ENCODE results near the gene PRR35. TPM values are rescaled to one million over a fixed set of nuclear protein-coding genes. Genes with fewer than 3 reads are reported as not detected.

The PRR35 gene
- total RNA-seq, 4 donors from 2014 or later = not detected

- DNase-seq = peak; percentile 97 to 98
- H3K27ac ChIP-seq = peak overlapping the region; percentile 89 to 97 (median 92)
- H3K36me3 ChIP-seq = no peaks in the 10 kb centered on the region
- H3K4me1 ChIP-seq = peaks cover 42 to 56% of the 10 kb centered on the region in 2 donors
- no peaks in the 10 kb centered on the region for H3K27me3 ChIP-seq
- 1% methylated on average over 14 to 20 of the region's 107 CpGs for WGBS, 2 donors
- peak in 1 of 2 donors; percentile 87 for TF ChIP-seq POLR2A (IDR thresholded peaks at IDR 0.05)
- TF ChIP-seq CTCF (IDR thresholded peaks at IDR 0.05) = peak in 2 of 6 experiments; percentile 7 to 9
- H3K9me3 ChIP-seq = no peaks in the 10 kb centered on the region
- intact Hi-C loops (cut with DNase I) = no loop called here
- H3K4me3 ChIP-seq (replicated peaks in 1 of 3) = peak overlapping the region; percentile 20 to 98 (median 57)
Observed at GRCh38 chr16:588889-589657, 28.9 kb downstream of the PRR35 start.

- peaks cover 45 to 61% of the 10 kb centered on the region in 2 donors for H3K4me1 ChIP-seq
Observed at GRCh38 chr16:589658-590187, 29.5 kb downstream of the PRR35 start, which contains the start of gene RAB40C. RAB40C (plus strand) TSS chr16:590066; CDS start chr16:590292, 226 bp downstream.

GRCh38 chr16:590188-590814 lies 30.1 kb downstream of the PRR35 start:
- Histone ChIP-seq H3K27me3 (no peaks in the 10 kb centered on the region), H3K9me3 (no peaks in the 10 kb centered on the region), H3K4me3 (replicated peaks in 1 of 3) (peak overlapping the region; percentile 85 to 95 (median 94)), H3K4me1 (peaks cover 45 to 66% of the 10 kb centered on the region in 2 donors), H3K27ac (peak overlapping the region in 2 of 3 donors; percentile 43 to 61), H3K36me3 (no peaks in the 10 kb centered on the region)
- peak; percentile 46 to 47 for DNase-seq
- 0 to 1% methylated on average over 5 to 23 of the region's 71 CpGs for WGBS, 2 donors
- intact Hi-C loops (cut with DNase I) = loop anchor here (5.0 kb wide), 1 partner anchor 42 kb away; the partner anchor contains the start of gene WFIKKN1
- TF ChIP-seq POLR2A (IDR thresholded peaks at IDR 0.05) (no peak), CTCF (IDR thresholded peaks at IDR 0.05) (no peak)

More at GRCh38 chr16:589658-590187, 29.5 kb downstream of the PRR35 start, which contains the start of gene RAB40C:
- H3K36me3 ChIP-seq = no peaks in the 10 kb centered on the region
- TF ChIP-seq CTCF (IDR thresholded peaks at IDR 0.05) = peak in 1 of 6 experiments; percentile 6
- TF ChIP-seq POLR2A (IDR thresholded peaks at IDR 0.05) = peak in 1 of 2 donors; percentile 47
- intact Hi-C loops (cut with DNase I) = loop anchor here (5.0 kb wide), 1 partner anchor 43 kb away; the partner anchor contains the start of gene WFIKKN1
- no peaks in the 10 kb centered on the region for H3K9me3 ChIP-seq
- H3K27me3 ChIP-seq = no peaks in the 10 kb centered on the region
- H3K27ac ChIP-seq = peak within 1 kb of the TSS; percentile 89 to 97 (median 92)
- WGBS, 2 donors = 0% methylated on average over 1 to 28 of the region's 67 CpGs
- DNase-seq = peak; percentile 99
- H3K4me3 ChIP-seq (replicated peaks in 1 of 3) = peak within 1 kb of the TSS; percentile 85 to 98 (median 94)

- no peaks in the 10 kb centered on the region for H3K27me3 ChIP-seq
- TF ChIP-seq CTCF (IDR thresholded peaks at IDR 0.05) = no peak
- TF ChIP-seq POLR2A (IDR thresholded peaks at IDR 0.05) = no peak
- no peaks in the 10 kb centered on the region for H3K36me3 ChIP-seq
- H3K27ac ChIP-seq = peak overlapping the region in 1 of 3 donors; percentile 43
- DNase-seq = no peak
- H3K9me3 ChIP-seq = no peaks in the 10 kb centered on the region
- H3K4me3 ChIP-seq (replicated peaks in 1 of 3) = peak overlapping the region; percentile 85 to 95 (median 94)
- H3K4me1 ChIP-seq = peaks cover 45 to 62% of the 10 kb centered on the region in 2 donors
- intact Hi-C loops (cut with DNase I) = loop anchor here (5.0 kb wide), 1 partner anchor 41 kb away; the partner anchor contains the start of gene WFIKKN1
- 56 to 59% methylated on average over 10 of the region's 10 CpGs for WGBS, 2 donors
Observed at GRCh38 chr16:590815-591200, 30.6 kb downstream of the PRR35 start.

All from thyroid gland (tissue), 4 donors.